PC-3 (cell line): ENCODE results near the gene ARHGAP22.

Experiments
- CTCF ChIP-seq: fragments of 300-600 bp; sonication (generic); conservative IDR thresholded peaks from 2 replicates; pipeline ENCODE4 v1.5.1; 2017; ENCODE audit warnings: antibody characterized with exemption, low read depth, mild to moderate bottlenecking, low read length
- EZH2 ChIP-seq: fragments of 300-600 bp; sonication (generic); IDR thresholded peaks from one replicate; pipeline ENCODE4 v1.6.1; 2017; ENCODE audit warnings: antibody characterized with exemption, mild to moderate bottlenecking, low read length; ENCODE audit not compliant: unreplicated experiment

GRCh38 chr10:48485711-48486110 is 119.2 kb downstream of the ARHGAP22 start:
- no peak for TF ChIP-seq CTCF
- no peak for TF ChIP-seq EZH2
